Measurements from ENCODE around the gene EHMT2.

The EHMT2 gene

GRCh38 chr6:31889331-31889972 is 8.0 kb downstream of the EHMT2 start:
- Histone ChIP-seq H3K4me1 (ENCODE audit: control insufficient read depth, insufficient read depth, low read length, unreplicated experiment) (peaks cover 4% of the 10 kb centered on the region), H3K36me3 (ENCODE audit: insufficient read depth, low read length) (peaks cover 12% of the 10 kb centered on the region; the same call in 1 of the 2 replicates), H3K27ac (ENCODE audit: low read depth, low read length) (no peak overlapping the region), H3K79me2 (ENCODE audit: control insufficient read depth, insufficient read depth, low read length, unreplicated experiment) (no peaks in the 10 kb centered on the region), H3K27me3 (ENCODE audit: insufficient read depth, low read length) (no peaks in the 10 kb centered on the region), H3K4me3 (ENCODE audit: low read depth, low read length) (no peak overlapping the region), H2AFZ (ENCODE audit: low read length, unreplicated experiment) (no peak overlapping the region)

GRCh38 chr6:31888276-31889258 is 8.9 kb downstream of the EHMT2 start:
- H3K27me3 ChIP-seq (ENCODE audit: insufficient read depth, low read length) = no peaks in the 10 kb centered on the region
- H3K4me1 ChIP-seq (ENCODE audit: control insufficient read depth, insufficient read depth, low read length, unreplicated experiment) = peaks cover 4% of the 10 kb centered on the region
- no peak overlapping the region for H2AFZ ChIP-seq (ENCODE audit: low read length, unreplicated experiment)
- H3K4me3 ChIP-seq (ENCODE audit: low read depth, low read length) = no peak overlapping the region
- no peak overlapping the region for H3K27ac ChIP-seq (ENCODE audit: low read depth, low read length)
- no peaks in the 10 kb centered on the region for H3K79me2 ChIP-seq (ENCODE audit: control insufficient read depth, insufficient read depth, low read length, unreplicated experiment)
- H3K36me3 ChIP-seq (ENCODE audit: insufficient read depth, low read length) = peaks cover 12% of the 10 kb centered on the region; the same call in 1 of the 2 replicates

GRCh38 chr6:31887173-31888007 is 10.1 kb downstream of the EHMT2 start:
- H2AFZ ChIP-seq (ENCODE audit: low read length, unreplicated experiment) = no peak overlapping the region
- H3K27me3 ChIP-seq (ENCODE audit: insufficient read depth, low read length) = no peaks in the 10 kb centered on the region
- peaks cover 4% of the 10 kb centered on the region; the same call in 1 of the 2 replicates for H3K36me3 ChIP-seq (ENCODE audit: insufficient read depth, low read length)
- H3K4me1 ChIP-seq (ENCODE audit: control insufficient read depth, insufficient read depth, low read length, unreplicated experiment) = peaks cover 3% of the 10 kb centered on the region
- no peaks in the 10 kb centered on the region for H3K79me2 ChIP-seq (ENCODE audit: control insufficient read depth, insufficient read depth, low read length, unreplicated experiment)
- no peak overlapping the region for H3K27ac ChIP-seq (ENCODE audit: low read depth, low read length)
- no peak overlapping the region for H3K4me3 ChIP-seq (ENCODE audit: low read depth, low read length)

GRCh38 chr6:31886541-31886991 is 10.9 kb downstream of the EHMT2 start:
- Histone ChIP-seq H3K4me3 (ENCODE audit: low read depth, low read length) (no peak overlapping the region), H3K27ac (ENCODE audit: low read depth, low read length) (no peak overlapping the region), H3K79me2 (ENCODE audit: control insufficient read depth, insufficient read depth, low read length, unreplicated experiment) (no peaks in the 10 kb centered on the region), H3K27me3 (ENCODE audit: insufficient read depth, low read length) (no peaks in the 10 kb centered on the region), H2AFZ (ENCODE audit: low read length, unreplicated experiment) (no peak overlapping the region), H3K4me1 (ENCODE audit: control insufficient read depth, insufficient read depth, low read length, unreplicated experiment) (peaks cover 5% of the 10 kb centered on the region), H3K36me3 (ENCODE audit: insufficient read depth, low read length) (peaks cover 2% of the 10 kb centered on the region; the same call in 1 of the 2 replicates)

- Histone ChIP-seq H3K27ac (ENCODE audit: low read depth, low read length) (no peak overlapping the region), H3K27me3 (ENCODE audit: insufficient read depth, low read length) (no peaks in the 10 kb centered on the region), H3K4me1 (ENCODE audit: control insufficient read depth, insufficient read depth, low read length, unreplicated experiment) (peaks cover 5% of the 10 kb centered on the region), H3K4me3 (ENCODE audit: low read depth, low read length) (no peak overlapping the region), H3K36me3 (ENCODE audit: insufficient read depth, low read length) (peaks cover 3% of the 10 kb centered on the region; the same call in 1 of the 2 replicates), H2AFZ (ENCODE audit: low read length, unreplicated experiment) (no peak overlapping the region), H3K79me2 (ENCODE audit: control insufficient read depth, insufficient read depth, low read length, unreplicated experiment) (no peaks in the 10 kb centered on the region)
Observed at GRCh38 chr6:31884528-31885035, 12.9 kb downstream of the EHMT2 start.

- Histone ChIP-seq H3K4me3 (ENCODE audit: low read depth, low read length) (no peak overlapping the region), H2AFZ (ENCODE audit: low read length, unreplicated experiment) (no peak overlapping the region), H3K27ac (ENCODE audit: low read depth, low read length) (no peak overlapping the region), H3K79me2 (ENCODE audit: control insufficient read depth, insufficient read depth, low read length, unreplicated experiment) (no peaks in the 10 kb centered on the region), H3K36me3 (ENCODE audit: insufficient read depth, low read length) (peaks cover 3% of the 10 kb centered on the region; the same call in 1 of the 2 replicates), H3K27me3 (ENCODE audit: insufficient read depth, low read length) (no peaks in the 10 kb centered on the region), H3K4me1 (ENCODE audit: control insufficient read depth, insufficient read depth, low read length, unreplicated experiment) (peaks cover 5% of the 10 kb centered on the region)
Observed at GRCh38 chr6:31883676-31884075, 13.8 kb downstream of the EHMT2 start.

- Histone ChIP-seq H3K36me3 (ENCODE audit: insufficient read depth, low read length) (peaks cover 3% of the 10 kb centered on the region; the same call in 1 of the 2 replicates), H3K4me3 (ENCODE audit: low read depth, low read length) (no peak overlapping the region), H3K4me1 (ENCODE audit: control insufficient read depth, insufficient read depth, low read length, unreplicated experiment) (peaks cover 5% of the 10 kb centered on the region), H3K27me3 (ENCODE audit: insufficient read depth, low read length) (no peaks in the 10 kb centered on the region), H3K27ac (ENCODE audit: low read depth, low read length) (no peak overlapping the region), H2AFZ (ENCODE audit: low read length, unreplicated experiment) (no peak overlapping the region), H3K79me2 (ENCODE audit: control insufficient read depth, insufficient read depth, low read length, unreplicated experiment) (no peaks in the 10 kb centered on the region)
Observed at GRCh38 chr6:31882344-31882743, 15.2 kb downstream of the EHMT2 start.

GRCh38 chr6:31881136-31881859 is 16.2 kb downstream of the EHMT2 start:
- Histone ChIP-seq H2AFZ (ENCODE audit: low read length, unreplicated experiment) (no peak overlapping the region), H3K27ac (ENCODE audit: low read depth, low read length) (no peak overlapping the region), H3K36me3 (ENCODE audit: insufficient read depth, low read length) (peaks cover 3% of the 10 kb centered on the region; the same call in 1 of the 2 replicates), H3K79me2 (ENCODE audit: control insufficient read depth, insufficient read depth, low read length, unreplicated experiment) (no peaks in the 10 kb centered on the region), H3K4me1 (ENCODE audit: control insufficient read depth, insufficient read depth, low read length, unreplicated experiment) (peaks cover 5% of the 10 kb centered on the region), H3K27me3 (ENCODE audit: insufficient read depth, low read length) (no peaks in the 10 kb centered on the region), H3K4me3 (ENCODE audit: low read depth, low read length) (no peak overlapping the region)

- H3K36me3 ChIP-seq (ENCODE audit: insufficient read depth, low read length) = peaks cover 3% of the 10 kb centered on the region; the same call in 1 of the 2 replicates
Observed at GRCh38 chr6:31880616-31881015, 16.9 kb downstream of the EHMT2 start.

More at GRCh38 chr6:31880616-31881015, 16.9 kb downstream of the EHMT2 start:
- no peak overlapping the region for H2AFZ ChIP-seq (ENCODE audit: low read length, unreplicated experiment)
- peaks cover 5% of the 10 kb centered on the region for H3K4me1 ChIP-seq (ENCODE audit: control insufficient read depth, insufficient read depth, low read length, unreplicated experiment)
- H3K27ac ChIP-seq (ENCODE audit: low read depth, low read length) = no peak overlapping the region
- H3K4me3 ChIP-seq (ENCODE audit: low read depth, low read length) = no peak overlapping the region
- H3K27me3 ChIP-seq (ENCODE audit: insufficient read depth, low read length) = no peaks in the 10 kb centered on the region
- no peaks in the 10 kb centered on the region for H3K79me2 ChIP-seq (ENCODE audit: control insufficient read depth, insufficient read depth, low read length, unreplicated experiment)

Measured in ACC112 (cell line).